ENCODE results near the gene DGKB. TPM values are rescaled to one million over a fixed set of nuclear protein-coding genes. Genes with fewer than 3 reads are reported as not detected.
A peak's percentile ranks its signal among the peaks of the same experiment; 100 is the strongest.

DGKB gene
- total RNA-seq (2022) (0.12 TPM in 1 of 2 replicates, not detected in the other), Bru-seq, nascent RNA (percentile 12 among the genes with signal in this experiment), BruChase-seq, experiment 1, labeled RNA remaining after a 6-hour chase (percentile 13 among the genes with signal in this experiment), BruChase-seq, experiment 2, labeled RNA remaining after a 2-hour chase (percentile 8 among the genes with signal in this experiment)
- long read RNA-seq: 0 reads

DNA sequence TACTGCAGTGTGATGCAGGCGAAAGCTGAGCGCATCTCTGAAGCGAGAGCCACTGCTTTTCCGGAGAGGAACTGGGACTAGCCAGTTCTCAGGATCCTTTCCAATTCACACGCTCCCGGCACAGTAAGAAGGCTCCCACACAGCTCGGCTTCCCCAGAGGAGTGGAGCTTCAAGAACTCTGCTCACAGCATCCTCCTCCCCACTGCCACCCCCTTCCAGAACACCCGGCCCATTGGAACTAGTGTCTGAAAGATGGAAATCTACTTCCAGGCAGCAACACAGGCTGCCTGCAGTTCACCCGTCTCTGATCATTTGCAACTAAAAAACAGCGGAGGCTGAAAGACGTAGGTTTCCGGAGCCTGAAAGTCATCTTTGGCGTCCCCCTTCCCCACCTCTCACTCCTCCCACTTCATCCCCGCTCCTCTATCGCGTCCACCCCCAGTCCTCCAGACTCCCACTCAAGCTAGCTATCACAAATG lies at the start of gene DGKB:
TSS of gene DGKB (minus strand) at position 163 of the 479 bp plus-strand sequence.
- DNase-seq: no peak
- CTCF ChIA-PET: interaction anchor here (0.6 kb wide), 1 partner anchor 114 kb away, joined by 10 read pairs; no protein-coding TSS in a partner anchor
- H3K27ac Mint-ChIP-seq (ENCODE audit: unreplicated experiment): no peak within 1 kb of the TSS
- intact Hi-C loops (cut with micrococcal nuclease; ENCODE audit: unreplicated experiment): no loop called here
- H3K4me3 Mint-ChIP-seq (ENCODE audit: low read depth, unreplicated experiment): no peak within 1 kb of the TSS
- no peaks in the 10 kb centered on the region for H3K9me3 Mint-ChIP-seq (ENCODE audit: low read depth, unreplicated experiment)
- no peak for TF ChIP-seq CTCF (IDR thresholded peaks at IDR 0.05; ENCODE audit: unreplicated experiment)
- H3K36me3 Mint-ChIP-seq (ENCODE audit: insufficient read depth, unreplicated experiment): no peaks in the 10 kb centered on the region
- no TSS peak for BruUV-seq (replicated peaks)
- no peaks in the 10 kb centered on the region for H3K27me3 Mint-ChIP-seq (ENCODE audit: unreplicated experiment)
- H3K4me1 Mint-ChIP-seq (ENCODE audit: low read depth, unreplicated experiment): no peaks in the 10 kb centered on the region

- DNase-seq: no peak
- intact Hi-C loops (cut with micrococcal nuclease; ENCODE audit: unreplicated experiment): no loop called here
Measured at GRCh38 chr7:14950013-14950412, 47.5 kb upstream of the DGKB start.

GRCh38 chr7:14938181-14938580 lies 35.6 kb upstream of the DGKB start:
- no peaks in the 10 kb centered on the region for H3K36me3 Mint-ChIP-seq (ENCODE audit: insufficient read depth, unreplicated experiment)
- DNase-seq: no peak
- no peaks in the 10 kb centered on the region for H3K9me3 Mint-ChIP-seq (ENCODE audit: low read depth, unreplicated experiment)
- no peaks in the 10 kb centered on the region for H3K27me3 Mint-ChIP-seq (ENCODE audit: unreplicated experiment)
- TF ChIP-seq CTCF (IDR thresholded peaks at IDR 0.05; ENCODE audit: unreplicated experiment): no peak
- CTCF ChIA-PET: no interaction called here
- no peak overlapping the region for H3K4me3 Mint-ChIP-seq (ENCODE audit: low read depth, unreplicated experiment)
- intact Hi-C loops (cut with micrococcal nuclease; ENCODE audit: unreplicated experiment): no loop called here
- peaks cover 24% of the 10 kb centered on the region for H3K4me1 Mint-ChIP-seq (ENCODE audit: low read depth, unreplicated experiment)
- H3K27ac Mint-ChIP-seq (ENCODE audit: unreplicated experiment): no peak overlapping the region
- BruUV-seq (replicated peaks): no TSS peak

More at GRCh38 chr7:14950013-14950412, 47.5 kb upstream of the DGKB start:
- BruUV-seq (replicated peaks): no TSS peak
- Mint-ChIP-seq H3K27ac (ENCODE audit: unreplicated experiment) (no peak overlapping the region), H3K4me1 (ENCODE audit: low read depth, unreplicated experiment) (no peaks in the 10 kb centered on the region), H3K27me3 (ENCODE audit: unreplicated experiment) (no peaks in the 10 kb centered on the region), H3K4me3 (ENCODE audit: low read depth, unreplicated experiment) (no peak overlapping the region), H3K9me3 (ENCODE audit: low read depth, unreplicated experiment) (no peaks in the 10 kb centered on the region), H3K36me3 (ENCODE audit: insufficient read depth, unreplicated experiment) (no peaks in the 10 kb centered on the region)
- TF ChIP-seq CTCF (IDR thresholded peaks at IDR 0.05; ENCODE audit: unreplicated experiment): no peak
- CTCF ChIA-PET: no interaction called here

DNA sequence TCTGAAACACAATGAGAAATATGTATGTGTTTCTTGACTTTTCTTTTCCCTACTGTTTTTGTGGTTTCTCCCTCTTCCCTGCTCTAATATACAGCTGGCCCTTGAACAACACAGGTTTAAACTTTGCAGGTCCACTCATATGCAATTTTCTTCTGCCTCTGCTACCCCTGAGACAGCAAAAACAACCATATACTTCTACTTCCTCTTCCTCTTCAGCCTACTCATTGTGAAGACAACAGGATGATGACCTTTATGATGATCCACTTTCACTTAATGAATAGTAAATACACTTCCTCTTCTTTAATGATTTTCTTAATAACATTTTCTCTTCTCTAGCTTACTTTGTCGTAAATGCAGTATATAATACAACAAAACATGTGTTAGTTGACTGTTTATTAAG lies 35.0 kb upstream of the DGKB start:
- Mint-ChIP-seq H3K36me3 (ENCODE audit: insufficient read depth, unreplicated experiment) (no peaks in the 10 kb centered on the region), H3K4me1 (ENCODE audit: low read depth, unreplicated experiment) (peaks cover 24% of the 10 kb centered on the region), H3K27me3 (ENCODE audit: unreplicated experiment) (no peaks in the 10 kb centered on the region), H3K9me3 (ENCODE audit: low read depth, unreplicated experiment) (no peaks in the 10 kb centered on the region), H3K27ac (ENCODE audit: unreplicated experiment) (no peak overlapping the region), H3K4me3 (ENCODE audit: low read depth, unreplicated experiment) (no peak overlapping the region)
- intact Hi-C loops (cut with micrococcal nuclease; ENCODE audit: unreplicated experiment): no loop called here
- no TSS peak for BruUV-seq (replicated peaks)
- TF ChIP-seq CTCF (IDR thresholded peaks at IDR 0.05; ENCODE audit: unreplicated experiment): no peak
- DNase-seq: no peak
- CTCF ChIA-PET: interaction anchor here (0.6 kb wide), 1 partner anchor 26 kb away, joined by 3 read pairs; no protein-coding TSS in a partner anchor
